Measurements from ENCODE around the gene ECI1.

DNA sequence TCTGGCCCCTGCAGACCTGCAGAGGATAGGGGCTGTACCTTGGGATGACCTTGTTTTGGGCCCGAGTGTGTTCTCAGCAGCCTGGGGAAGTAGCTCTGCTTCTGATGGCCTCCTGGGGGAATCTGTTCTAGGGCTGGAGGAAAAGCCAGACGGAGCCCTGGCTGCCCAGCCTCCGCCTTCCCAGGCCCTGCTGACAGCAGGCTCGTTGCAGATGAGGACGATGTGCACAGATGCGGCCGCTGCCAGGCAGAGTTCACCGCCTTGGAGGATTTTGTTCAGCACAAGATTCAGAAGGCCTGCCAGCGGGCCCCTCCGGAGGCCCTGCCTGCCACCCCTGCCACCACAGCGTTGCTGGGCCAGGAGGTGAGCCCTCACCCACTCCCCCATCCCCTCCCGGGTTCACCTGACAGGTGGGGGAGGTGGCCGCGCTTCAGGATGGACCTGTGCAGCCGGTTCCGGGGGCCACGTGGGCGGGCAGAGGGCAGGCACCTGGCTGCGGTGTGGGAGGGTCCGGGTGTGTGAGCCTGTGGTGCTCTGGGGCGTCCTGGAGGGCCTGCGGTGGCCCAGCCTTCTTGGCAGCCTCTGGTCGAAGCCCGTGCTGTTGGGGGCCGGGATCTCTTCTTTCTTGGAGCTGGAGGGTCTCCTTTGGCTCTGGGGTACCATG is 23.1 kb downstream of the ECI1 start:
- TF ChIP-seq, protein P1, sequence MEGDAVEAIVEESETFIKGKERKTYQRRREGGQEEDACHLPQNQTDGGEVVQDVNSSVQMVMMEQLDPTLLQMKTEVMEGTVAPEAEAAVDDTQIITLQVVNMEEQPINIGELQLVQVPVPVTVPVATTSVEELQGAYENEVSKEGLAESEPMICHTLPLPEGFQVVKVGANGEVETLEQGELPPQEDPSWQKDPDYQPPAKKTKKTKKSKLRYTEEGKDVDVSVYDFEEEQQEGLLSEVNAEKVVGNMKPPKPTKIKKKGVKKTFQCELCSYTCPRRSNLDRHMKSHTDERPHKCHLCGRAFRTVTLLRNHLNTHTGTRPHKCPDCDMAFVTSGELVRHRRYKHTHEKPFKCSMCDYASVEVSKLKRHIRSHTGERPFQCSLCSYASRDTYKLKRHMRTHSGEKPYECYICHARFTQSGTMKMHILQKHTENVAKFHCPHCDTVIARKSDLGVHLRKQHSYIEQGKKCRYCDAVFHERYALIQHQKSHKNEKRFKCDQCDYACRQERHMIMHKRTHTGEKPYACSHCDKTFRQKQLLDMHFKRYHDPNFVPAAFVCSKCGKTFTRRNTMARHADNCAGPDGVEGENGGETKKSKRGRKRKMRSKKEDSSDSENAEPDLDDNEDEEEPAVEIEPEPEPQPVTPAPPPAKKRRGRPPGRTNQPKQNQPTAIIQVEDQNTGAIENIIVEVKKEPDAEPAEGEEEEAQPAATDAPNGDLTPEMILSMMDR (IDR thresholded peaks at IDR 0.05) = no peak
- TF ChIP-seq ZFX (IDR thresholded peaks at IDR 0.05; ENCODE audit: borderline replicate concordance) = no peak

Measured in 22Rv1 (cell line).